Trophoblast cell (in vitro differentiated cells and primary cell): Measurements from ENCODE around the gene POFUT1.

Experiments
- DNase-seq, 2 donors: peaks; one replicate each; pipeline ENCODE4 v3.0.0-alpha.2; 2016
- H2AFZ ChIP-seq: 2 replicates; pipeline ENCODE4 v1.6.1; 2013; ENCODE audit warnings: low read length, moderate library complexity, mild to moderate bottlenecking; ENCODE audit not compliant: insufficient read depth, poor library complexity
- H2AK5ac ChIP-seq: 2 replicates; pipeline ENCODE4 v1.6.1; 2013; ENCODE audit warnings: mild to moderate bottlenecking, low read length
- H2BK120ac ChIP-seq: 2 replicates; pipeline ENCODE4 v1.6.1; 2013; ENCODE audit warnings: low read length, mild to moderate bottlenecking, moderate library complexity; ENCODE audit not compliant: insufficient read depth, poor library complexity
- H2BK12ac ChIP-seq: 2 replicates; pipeline ENCODE4 v1.6.1; 2013; ENCODE audit warnings: mild to moderate bottlenecking, low read length, moderate library complexity
- H2BK5ac ChIP-seq: 2 replicates; pipeline ENCODE4 v1.6.1; 2013; ENCODE audit warnings: low read length, low read depth, moderate library complexity, mild to moderate bottlenecking; ENCODE audit not compliant: poor library complexity
- H3K14ac ChIP-seq: 2 replicates; pipeline ENCODE4 v1.6.1; 2013; ENCODE audit warnings: mild to moderate bottlenecking, low read length
- H3K18ac ChIP-seq: 2 replicates; pipeline ENCODE4 v1.6.1; 2013; ENCODE audit warnings: mild to moderate bottlenecking, low read length
- H3K23ac ChIP-seq: 2 replicates; pipeline ENCODE4 v1.6.1; 2013; ENCODE audit warnings: low read length
- H3K27ac ChIP-seq: 2 replicates; pipeline ENCODE4 v1.5.1; 2013; ENCODE audit warnings: low read depth, mild to moderate bottlenecking, inconsistent platforms, low read length, moderate library complexity
- H3K27me3 ChIP-seq: 2 replicates; pipeline ENCODE4 v1.6.1; 2013; ENCODE audit warnings: inconsistent platforms, mild to moderate bottlenecking, low read length, moderate library complexity; ENCODE audit not compliant: insufficient read depth
- H3K36me3 ChIP-seq, 2 experiments: 1 replicate in 1 of 2; 2 replicates in 1 of 2; pipeline ENCODE4 v1.6.1; 2013; ENCODE audit warnings: low read length in 2 of 2, mild to moderate bottlenecking in 2 of 2, moderate library complexity in 1 of 2; ENCODE audit not compliant: insufficient read depth in 2 of 2, control insufficient read depth in 1 of 2
- H3K4ac ChIP-seq: 2 replicates; pipeline ENCODE4 v1.6.1; 2013; ENCODE audit warnings: low read depth, mild to moderate bottlenecking, low read length, moderate library complexity
- H3K4me1 ChIP-seq, 2 experiments: 1 replicate in 1 of 2; 2 replicates in 1 of 2; pipeline ENCODE4 v1.6.1; 2013; ENCODE audit warnings: low read length in 2 of 2, mild to moderate bottlenecking in 2 of 2, moderate library complexity in 1 of 2; ENCODE audit not compliant: insufficient read depth in 2 of 2, control insufficient read depth in 1 of 2
- H3K4me2 ChIP-seq: 2 replicates; pipeline ENCODE4 v1.6.1; 2013; ENCODE audit warnings: inconsistent platforms, mild to moderate bottlenecking, low read length, moderate library complexity
- H3K4me3 ChIP-seq: 2 replicates; pipeline ENCODE4 v1.5.1; 2013; ENCODE audit warnings: mild to moderate bottlenecking, low read depth, low read length, inconsistent platforms
- H3K79me1 ChIP-seq: one replicate; pipeline ENCODE4 v1.6.1; 2013; ENCODE audit warnings: low read length
- H3K79me2 ChIP-seq: 2 replicates; pipeline ENCODE4 v1.6.1; 2013; ENCODE audit warnings: low read length, mild to moderate bottlenecking; ENCODE audit not compliant: control insufficient read depth, insufficient read depth, poor library complexity
- H3K9ac ChIP-seq: 2 replicates; pipeline ENCODE4 v1.6.1; 2013; ENCODE audit warnings: mild to moderate bottlenecking, low read length
- H3K9me3 ChIP-seq: 2 replicates; pipeline ENCODE4 v1.6.1; 2013; ENCODE audit warnings: low read depth, mild to moderate bottlenecking, control low read depth, inconsistent platforms, low read length; ENCODE audit not compliant: insufficient read depth
- H4K12ac ChIP-seq: 2 replicates; pipeline ENCODE4 v1.6.1; 2013; ENCODE audit warnings: low read depth, mild to moderate bottlenecking, low read length, moderate library complexity
- H4K8ac ChIP-seq: 2 replicates; pipeline ENCODE4 v1.6.1; 2013; ENCODE audit warnings: low read depth, mild to moderate bottlenecking, low read length, moderate library complexity
- H4K91ac ChIP-seq: one replicate; pipeline ENCODE4 v1.6.1; 2013; ENCODE audit warnings: low read depth, mild to moderate bottlenecking, low read length, moderate library complexity
- WGBS: extraction: QIAGEN DNeasy Blood & Tissue Kit; methylation state at CpG from one replicate; pipeline ENCODE4 v1.1.7; 2013; ENCODE audit warnings: missing lambda C conversion rate; ENCODE audit not compliant: insufficient read length, insufficient coverage; ENCODE audit errors: extremely low coverage; 5-methylcytosine and 5-hydroxymethylcytosine counted together

POFUT1 gene

GRCh38 chr20:32160341-32160740 lies 47.3 kb upstream of the POFUT1 start:
- Histone ChIP-seq H4K8ac (no peak overlapping the region), H3K14ac (no peak overlapping the region), H2BK12ac (no peak overlapping the region), H2BK120ac (no peak overlapping the region), H3K18ac (no peak overlapping the region), H2AFZ (no peak overlapping the region), H3K4ac (no peak overlapping the region), H2BK5ac (no peak overlapping the region), H3K79me1 (no peaks in the 10 kb centered on the region), H3K4me1 (no peaks in the 10 kb centered on the region), H3K27ac (no peak overlapping the region), H3K9me3 (no peaks in the 10 kb centered on the region), H3K79me2 (no peaks in the 10 kb centered on the region), H3K4me3 (no peak overlapping the region), H3K27me3 (no peaks in the 10 kb centered on the region), H4K91ac (no peak overlapping the region), H3K9ac (no peak overlapping the region), H2AK5ac (no peak overlapping the region), H4K12ac (no peak overlapping the region), H3K4me2 (no peak overlapping the region), H3K23ac (no peak overlapping the region), H3K36me3 (peaks cover 52 to 67% of the 10 kb centered on the region in 2 experiments)
- DNase-seq, result no peak
- WGBS, result no CpG with 5 or more reads among the region's 5 CpGs

- Histone ChIP-seq H2AFZ (no peak overlapping the region), H4K91ac (no peak overlapping the region), H3K27ac (no peak overlapping the region), H3K79me1 (no peaks in the 10 kb centered on the region), H3K4me2 (no peak overlapping the region), H4K8ac (no peak overlapping the region), H3K9ac (no peak overlapping the region), H3K27me3 (no peaks in the 10 kb centered on the region), H3K4me1 (no peaks in the 10 kb centered on the region), H3K23ac (no peak overlapping the region), H3K79me2 (no peaks in the 10 kb centered on the region), H2BK120ac (no peak overlapping the region), H3K4ac (no peak overlapping the region), H2AK5ac (no peak overlapping the region), H3K36me3 (peaks cover 65 to 79% of the 10 kb centered on the region in 2 experiments), H3K18ac (no peak overlapping the region), H4K12ac (no peak overlapping the region), H2BK12ac (no peak overlapping the region), H2BK5ac (no peak overlapping the region), H3K9me3 (no peaks in the 10 kb centered on the region), H3K14ac (no peak overlapping the region), H3K4me3 (no peak overlapping the region)
- no CpG with 5 or more reads among the region's 3 CpGs for WGBS
- no peak for DNase-seq
Measured at GRCh38 chr20:32162351-32162750, 45.3 kb upstream of the POFUT1 start.

- peaks cover 55 to 65% of the 10 kb centered on the region in 2 experiments for H3K36me3 ChIP-seq
- H3K9ac ChIP-seq, result no peak overlapping the region
- H3K4ac ChIP-seq, result no peak overlapping the region
- no peaks in the 10 kb centered on the region for H3K79me2 ChIP-seq
- H3K14ac ChIP-seq, result no peak overlapping the region
- no CpG with 5 or more reads among the region's 5 CpGs for WGBS
- no peak overlapping the region for H3K4me2 ChIP-seq
- H4K8ac ChIP-seq, result no peak overlapping the region
- no peak overlapping the region for H2BK120ac ChIP-seq
- no peak overlapping the region for H3K23ac ChIP-seq
- no peaks in the 10 kb centered on the region for H3K79me1 ChIP-seq
- no peaks in the 10 kb centered on the region for H3K27me3 ChIP-seq
- H3K27ac ChIP-seq, result no peak overlapping the region
- H3K9me3 ChIP-seq, result no peaks in the 10 kb centered on the region
- no peak overlapping the region for H4K12ac ChIP-seq
- no peak overlapping the region for H3K18ac ChIP-seq
- H3K4me1 ChIP-seq, result peaks cover 0 to 5% of the 10 kb centered on the region in 2 experiments
- DNase-seq, result no peak
- H2AK5ac ChIP-seq, result no peak overlapping the region
- no peak overlapping the region for H3K4me3 ChIP-seq
- H2AFZ ChIP-seq, result no peak overlapping the region
- no peak overlapping the region for H4K91ac ChIP-seq
- no peak overlapping the region for H2BK5ac ChIP-seq
- H2BK12ac ChIP-seq, result no peak overlapping the region
Measured at GRCh38 chr20:32163951-32164350, 43.7 kb upstream of the POFUT1 start.

GRCh38 chr20:32164984-32165735 lies 42.5 kb upstream of the POFUT1 start:
- Histone ChIP-seq H3K4me2 (no peak overlapping the region), H4K12ac (no peak overlapping the region), H3K18ac (no peak overlapping the region), H4K91ac (no peak overlapping the region), H2BK5ac (no peak overlapping the region), H3K4me1 (peaks cover 0 to 5% of the 10 kb centered on the region in 2 experiments), H3K4me3 (no peak overlapping the region), H3K79me1 (no peaks in the 10 kb centered on the region), H2AK5ac (no peak overlapping the region), H3K9ac (no peak overlapping the region), H2BK120ac (no peak overlapping the region), H4K8ac (no peak overlapping the region), H2BK12ac (no peak overlapping the region), H2AFZ (no peak overlapping the region), H3K36me3 (peaks cover 44 to 53% of the 10 kb centered on the region in 2 experiments), H3K27ac (no peak overlapping the region), H3K79me2 (no peaks in the 10 kb centered on the region), H3K14ac (no peak overlapping the region), H3K4ac (no peak overlapping the region), H3K23ac (no peak overlapping the region), H3K27me3 (no peaks in the 10 kb centered on the region), H3K9me3 (no peaks in the 10 kb centered on the region)
- no peak for DNase-seq
- WGBS, result no CpG with 5 or more reads among the region's 21 CpGs
